ENCODE results near the gene OSBPL7. TPM values are rescaled to one million over a fixed set of nuclear protein-coding genes. Genes with fewer than 3 reads are reported as not detected.
A peak's percentile ranks its signal among the peaks of the same experiment; 100 is the strongest.

Gene OSBPL7
- total and polyA plus RNA-seq, 2 of the 13 experiments (the other 11 are each of a cell fraction or from before 2014, with no cell fraction given) = 4.7 to 6.6 TPM

DNA sequence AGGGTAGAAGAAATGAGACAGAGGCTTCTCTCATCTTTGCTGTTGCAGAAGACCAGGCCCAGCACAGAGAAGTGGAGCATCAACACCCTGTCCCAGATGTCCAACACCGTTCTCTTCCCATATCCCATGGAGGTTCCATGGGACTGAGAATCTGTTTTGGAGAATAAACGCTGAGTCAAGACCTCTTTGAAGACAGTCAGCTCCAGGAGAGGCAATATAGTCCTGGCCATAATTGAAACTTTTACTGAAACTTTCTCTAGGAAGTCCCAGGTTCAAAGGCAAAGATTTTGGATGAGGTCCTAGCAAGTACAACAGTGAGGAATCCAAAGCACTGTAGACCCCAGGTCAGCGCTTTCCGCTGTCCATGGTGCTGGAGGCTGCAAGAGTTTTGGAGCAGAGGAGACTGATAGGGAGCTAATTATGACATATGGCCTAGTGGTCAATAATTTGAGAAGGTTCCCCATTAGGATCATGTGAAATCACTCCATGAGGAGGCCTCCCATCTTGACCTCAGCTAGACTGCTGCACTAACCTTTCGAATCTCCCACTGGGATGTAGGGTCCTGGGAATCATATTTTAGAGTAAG is 36.0 kb downstream of the OSBPL7 start (continued):
- TF ChIP-seq, protein P1, sequence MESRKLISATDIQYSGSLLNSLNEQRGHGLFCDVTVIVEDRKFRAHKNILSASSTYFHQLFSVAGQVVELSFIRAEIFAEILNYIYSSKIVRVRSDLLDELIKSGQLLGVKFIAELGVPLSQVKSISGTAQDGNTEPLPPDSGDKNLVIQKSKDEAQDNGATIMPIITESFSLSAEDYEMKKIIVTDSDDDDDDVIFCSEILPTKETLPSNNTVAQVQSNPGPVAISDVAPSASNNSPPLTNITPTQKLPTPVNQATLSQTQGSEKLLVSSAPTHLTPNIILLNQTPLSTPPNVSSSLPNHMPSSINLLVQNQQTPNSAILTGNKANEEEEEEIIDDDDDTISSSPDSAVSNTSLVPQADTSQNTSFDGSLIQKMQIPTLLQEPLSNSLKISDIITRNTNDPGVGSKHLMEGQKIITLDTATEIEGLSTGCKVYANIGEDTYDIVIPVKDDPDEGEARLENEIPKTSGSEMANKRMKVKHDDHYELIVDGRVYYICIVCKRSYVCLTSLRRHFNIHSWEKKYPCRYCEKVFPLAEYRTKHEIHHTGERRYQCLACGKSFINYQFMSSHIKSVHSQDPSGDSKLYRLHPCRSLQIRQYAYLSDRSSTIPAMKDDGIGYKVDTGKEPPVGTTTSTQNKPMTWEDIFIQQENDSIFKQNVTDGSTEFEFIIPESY (CRISPR knock-in tag; IDR thresholded peaks at IDR 0.05) = no peak
- TF ChIP-seq MIXL1 (CRISPR knock-in tag; IDR thresholded peaks at IDR 0.05) (peak; percentile 81), RBAK (CRISPR knock-in tag; IDR thresholded peaks at IDR 0.05) (no peak), ZNF264 (CRISPR knock-in tag; IDR thresholded peaks at IDR 0.05) (no peak), NRL (CRISPR knock-in tag; IDR thresholded peaks at IDR 0.05; ENCODE audit: borderline replicate concordance) (no peak), SKI (IDR thresholded peaks at IDR 0.05; ENCODE audit: partially characterized antibody) (no peak), ZBTB46 (CRISPR knock-in tag; IDR thresholded peaks at IDR 0.05; ENCODE audit: borderline replicate concordance) (no peak), TRIM22 (IDR thresholded peaks at IDR 0.05) (no peak), ZNF543 (CRISPR knock-in tag; IDR thresholded peaks at IDR 0.05) (no peak), ZNF512 (CRISPR knock-in tag; IDR thresholded peaks at IDR 0.05) (no peak), ZNF225 (CRISPR knock-in tag; IDR thresholded peaks at IDR 0.05) (no peak), SP1 (IDR thresholded peaks at IDR 0.05) (no peak), SP1 (CRISPR knock-in tag; IDR thresholded peaks at IDR 0.05) (no peak), ATF4 (CRISPR knock-in tag; IDR thresholded peaks at IDR 0.05) (0 out of 4 replicates have a peak, but pooled peaks of 1 of the 2 experiments have one; percentile 19), SNAPC2 (CRISPR knock-in tag; IDR thresholded peaks at IDR 0.05) (no peak), ZNF292 (CRISPR knock-in tag; IDR thresholded peaks at IDR 0.05; ENCODE audit: borderline replicate concordance, low read depth) (no peak), ZNF773 (CRISPR knock-in tag; IDR thresholded peaks at IDR 0.05; ENCODE audit: borderline replicate concordance) (0 out of 2 replicates have a peak, but pooled peaks have one; percentile 46)
- TF ChIP-seq, protein P2, sequence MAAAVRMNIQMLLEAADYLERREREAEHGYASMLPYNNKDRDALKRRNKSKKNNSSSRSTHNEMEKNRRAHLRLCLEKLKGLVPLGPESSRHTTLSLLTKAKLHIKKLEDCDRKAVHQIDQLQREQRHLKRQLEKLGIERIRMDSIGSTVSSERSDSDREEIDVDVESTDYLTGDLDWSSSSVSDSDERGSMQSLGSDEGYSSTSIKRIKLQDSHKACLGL (CRISPR knock-in tag; IDR thresholded peaks at IDR 0.05) = peak; percentile 43; the same call in 1 of the 2 replicates
- TF ChIP-seq, protein P3, sequence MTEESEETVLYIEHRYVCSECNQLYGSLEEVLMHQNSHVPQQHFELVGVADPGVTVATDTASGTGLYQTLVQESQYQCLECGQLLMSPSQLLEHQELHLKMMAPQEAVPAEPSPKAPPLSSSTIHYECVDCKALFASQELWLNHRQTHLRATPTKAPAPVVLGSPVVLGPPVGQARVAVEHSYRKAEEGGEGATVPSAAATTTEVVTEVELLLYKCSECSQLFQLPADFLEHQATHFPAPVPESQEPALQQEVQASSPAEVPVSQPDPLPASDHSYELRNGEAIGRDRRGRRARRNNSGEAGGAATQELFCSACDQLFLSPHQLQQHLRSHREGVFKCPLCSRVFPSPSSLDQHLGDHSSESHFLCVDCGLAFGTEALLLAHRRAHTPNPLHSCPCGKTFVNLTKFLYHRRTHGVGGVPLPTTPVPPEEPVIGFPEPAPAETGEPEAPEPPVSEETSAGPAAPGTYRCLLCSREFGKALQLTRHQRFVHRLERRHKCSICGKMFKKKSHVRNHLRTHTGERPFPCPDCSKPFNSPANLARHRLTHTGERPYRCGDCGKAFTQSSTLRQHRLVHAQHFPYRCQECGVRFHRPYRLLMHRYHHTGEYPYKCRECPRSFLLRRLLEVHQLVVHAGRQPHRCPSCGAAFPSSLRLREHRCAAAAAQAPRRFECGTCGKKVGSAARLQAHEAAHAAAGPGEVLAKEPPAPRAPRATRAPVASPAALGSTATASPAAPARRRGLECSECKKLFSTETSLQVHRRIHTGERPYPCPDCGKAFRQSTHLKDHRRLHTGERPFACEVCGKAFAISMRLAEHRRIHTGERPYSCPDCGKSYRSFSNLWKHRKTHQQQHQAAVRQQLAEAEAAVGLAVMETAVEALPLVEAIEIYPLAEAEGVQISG (CRISPR knock-in tag; IDR thresholded peaks at IDR 0.05) = peak; percentile 51

All from HepG2 (cell line).